ENCODE measurements around the gene ZNF593.

Gene ZNF593

DNA sequence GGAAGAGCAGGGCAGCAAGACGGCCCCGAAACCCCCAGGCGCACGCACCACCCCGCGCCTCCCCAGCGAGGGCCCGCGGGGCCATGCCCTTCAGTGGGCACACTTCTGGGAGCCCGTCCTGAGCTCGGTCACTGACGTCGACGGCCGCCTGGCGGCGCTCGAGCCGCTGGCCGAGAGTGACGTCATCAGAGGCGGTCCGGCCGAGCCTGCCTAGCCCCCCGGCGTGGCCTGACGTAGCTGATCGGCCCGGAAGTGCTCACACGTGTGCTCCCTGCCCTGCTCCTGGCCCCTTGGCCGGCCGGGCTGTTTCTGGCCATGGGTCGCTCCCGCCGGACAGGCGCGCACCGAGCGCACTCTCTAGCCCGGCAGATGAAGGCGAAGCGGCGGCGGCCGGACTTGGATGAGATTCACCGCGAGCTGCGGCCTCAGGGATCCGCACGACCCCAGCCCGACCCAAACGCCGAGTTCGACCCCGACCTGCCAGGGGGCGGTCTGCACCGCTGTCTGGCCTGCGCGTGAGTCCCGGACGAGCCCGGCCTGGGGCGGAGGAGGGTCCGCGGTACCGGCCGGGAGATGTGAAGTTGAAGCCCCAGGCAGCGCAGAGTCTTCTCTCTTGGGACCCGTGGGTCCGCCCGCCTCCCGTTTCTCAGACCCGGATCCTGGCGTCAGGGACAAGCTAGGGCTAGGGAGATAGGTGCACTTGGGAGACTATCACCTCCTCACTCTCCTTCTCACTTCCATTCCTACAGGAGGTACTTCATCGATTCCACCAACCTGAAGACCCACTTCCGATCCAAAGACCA is at the start of gene ZNF593:
ZNF593 (plus strand) TSS at position 240 of the 803 bp plus-strand sequence; CDS start at position 316, 76 bp downstream.
- DNase-seq (ENCODE audit: low read depth in 3 of 3, low spot score in 1 of 3): peak; percentile 51 to 84 (median 70)

DNA sequence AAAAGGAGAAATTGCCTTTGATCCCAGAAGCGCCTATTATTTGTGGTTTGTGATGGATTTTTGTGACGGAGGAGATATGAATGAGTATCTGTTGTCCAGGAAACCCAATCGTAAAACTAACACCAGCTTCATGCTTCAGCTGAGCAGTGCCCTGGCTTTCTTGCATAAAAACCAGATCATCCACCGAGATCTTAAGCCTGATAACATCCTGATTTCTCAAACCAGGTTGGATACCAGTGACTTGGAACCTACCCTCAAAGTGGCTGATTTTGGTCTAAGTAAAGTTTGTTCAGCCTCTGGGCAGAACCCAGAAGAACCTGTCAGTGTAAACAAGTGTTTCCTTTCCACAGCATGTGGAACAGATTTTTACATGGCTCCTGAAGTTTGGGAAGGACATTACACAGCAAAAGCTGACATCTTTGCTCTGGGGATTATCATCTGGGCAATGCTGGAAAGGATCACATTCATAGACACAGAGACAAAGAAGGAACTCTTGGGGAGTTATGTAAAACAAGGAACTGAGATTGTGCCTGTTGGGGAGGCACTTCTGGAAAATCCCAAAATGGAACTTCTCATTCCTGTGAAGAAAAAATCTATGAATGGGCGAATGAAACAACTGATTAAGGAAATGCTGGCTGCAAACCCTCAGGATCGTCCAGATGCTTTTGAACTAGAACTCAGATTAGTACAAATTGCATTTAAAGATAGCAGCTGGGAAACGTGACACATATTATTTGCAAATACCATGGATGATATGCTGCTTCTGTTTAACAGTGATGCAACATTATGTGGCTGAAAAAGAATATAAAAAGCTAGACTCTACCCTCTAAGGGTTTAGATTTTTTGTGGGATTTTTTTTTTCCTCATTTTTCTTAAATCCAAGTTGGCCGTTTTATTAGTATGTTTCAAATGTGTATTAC is 47.6 kb upstream of the ZNF593 start:
- no peak for DNase-seq (ENCODE audit: low read depth in 3 of 3, low spot score in 1 of 3)

DNA sequence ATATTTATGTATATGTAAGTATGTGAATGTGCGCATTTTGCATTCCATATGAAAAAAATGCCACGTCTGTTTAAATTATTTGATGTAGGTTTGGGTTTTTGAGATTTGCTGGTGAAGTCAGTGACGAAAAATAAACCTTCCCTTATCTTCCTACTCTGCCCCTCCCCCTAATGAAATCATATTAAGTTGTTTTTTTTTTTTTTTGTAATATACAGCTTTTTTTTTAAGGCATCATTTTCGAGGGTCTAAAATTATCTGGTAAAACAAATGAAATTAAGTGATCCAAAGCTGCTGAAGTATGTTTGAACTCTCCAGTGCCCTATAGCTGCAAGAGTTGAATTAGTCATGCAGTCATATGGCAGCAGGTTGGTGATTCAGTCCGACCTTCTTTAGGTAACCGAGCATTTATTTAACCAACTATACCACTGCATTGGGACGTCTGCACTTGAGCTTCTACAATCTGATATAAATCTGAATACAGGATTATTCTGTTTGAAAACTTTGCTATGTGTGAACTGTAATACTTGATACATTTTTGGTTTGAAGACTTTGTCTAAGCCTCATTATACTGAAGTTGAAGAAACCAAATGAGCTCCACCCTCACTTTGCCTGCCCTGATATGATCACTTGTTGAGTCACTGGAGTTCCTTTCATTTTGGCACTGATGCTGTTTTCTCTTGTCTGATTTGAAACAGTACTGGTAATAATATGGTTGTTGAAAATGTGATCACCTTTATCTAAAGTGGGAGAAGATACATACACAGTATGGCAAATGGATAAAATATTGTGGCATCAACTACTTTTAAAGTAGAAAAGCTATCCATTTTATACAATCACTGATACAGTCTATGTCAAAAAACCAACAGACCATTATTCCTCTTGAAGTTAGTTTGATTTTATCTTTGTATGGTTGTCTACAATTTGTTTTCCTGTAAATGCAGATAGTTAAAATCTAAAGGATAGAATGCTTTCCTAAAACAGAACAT is 46.4 kb upstream of the ZNF593 start:
- DNase-seq (ENCODE audit: low read depth in 3 of 3, low spot score in 1 of 3): no peak

DNA sequence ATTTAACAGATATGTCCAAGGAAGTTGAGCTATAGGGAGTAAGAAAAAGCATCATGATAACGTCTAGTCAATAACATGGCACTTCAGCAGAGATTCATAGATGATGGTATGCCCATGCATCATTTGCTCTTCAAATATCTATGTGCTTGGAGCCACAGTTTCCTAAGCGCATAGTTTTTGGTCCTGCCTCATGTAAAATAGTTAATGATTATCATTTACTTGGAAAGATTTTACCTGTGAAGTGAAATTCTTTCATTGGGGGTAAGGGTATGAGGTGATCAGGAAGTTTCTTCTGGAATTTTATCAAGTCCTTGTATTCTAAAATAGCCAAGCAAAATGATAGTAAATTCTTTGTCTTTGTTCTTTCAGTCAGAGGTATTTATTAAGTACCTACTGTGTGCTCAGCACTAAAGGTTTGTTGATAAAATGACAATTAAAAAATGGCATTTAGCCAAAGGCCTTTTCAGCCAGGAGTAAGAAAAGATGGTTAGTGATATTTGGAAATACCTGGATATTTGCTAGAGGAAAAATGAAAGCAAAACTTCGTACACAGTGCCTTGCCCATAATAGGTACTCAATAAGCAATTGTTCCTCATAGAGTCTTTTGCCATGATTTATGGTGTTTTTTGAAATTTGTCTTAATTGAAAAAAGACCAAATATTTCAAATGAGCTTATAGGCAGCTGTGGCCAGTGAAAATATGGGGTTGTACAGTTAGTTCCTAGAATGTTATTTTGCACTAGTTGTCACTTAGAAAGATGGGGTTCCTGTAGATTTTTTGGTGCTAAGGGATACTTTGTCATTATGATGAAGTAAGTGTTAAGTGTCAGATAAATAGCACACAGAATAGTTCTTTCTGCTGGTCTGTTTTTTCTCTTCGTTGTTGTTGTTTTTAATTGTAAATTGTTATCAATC is 45.0 kb upstream of the ZNF593 start:
- DNase-seq (ENCODE audit: low read depth in 3 of 3, low spot score in 1 of 3): no peak

DNA sequence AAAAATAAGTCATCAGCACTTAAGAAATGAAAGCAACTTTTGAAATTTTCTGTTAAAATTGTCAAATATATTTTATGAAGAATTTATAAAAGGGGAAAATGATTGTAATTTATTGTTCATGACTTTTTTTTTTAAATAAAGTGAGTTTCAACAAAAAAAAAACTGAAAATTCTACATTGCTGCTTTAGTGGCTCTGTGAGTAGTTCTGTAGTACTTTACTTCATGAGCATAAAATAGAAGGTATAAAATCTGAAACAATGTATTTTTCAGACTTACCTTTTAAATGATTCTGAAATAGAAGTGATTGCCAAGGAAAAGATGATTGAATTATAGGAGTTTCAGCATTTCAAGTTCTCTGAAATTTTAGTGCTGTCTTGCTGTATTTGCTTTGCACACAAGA is 44.3 kb upstream of the ZNF593 start:
- DNase-seq (ENCODE audit: low read depth in 3 of 3, low spot score in 1 of 3): no peak

DNA sequence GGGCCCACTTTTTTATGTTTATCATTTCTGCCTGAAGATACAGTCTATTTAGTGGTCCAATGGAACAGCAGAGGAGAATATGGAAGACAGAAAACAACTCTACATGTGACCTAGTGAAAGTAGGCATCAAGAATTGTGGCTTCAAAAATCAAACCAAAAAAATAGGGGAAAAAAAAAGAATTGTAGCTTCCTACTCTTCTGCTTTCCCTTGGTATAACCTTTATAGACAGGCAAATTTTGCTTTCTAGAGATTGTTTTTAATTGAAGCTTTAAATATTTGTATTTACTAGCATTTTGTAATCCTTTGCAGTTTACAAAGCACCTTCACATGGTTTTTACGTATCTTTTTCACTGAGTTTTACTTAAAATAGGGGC is 43.8 kb upstream of the ZNF593 start:
- DNase-seq (ENCODE audit: low read depth in 3 of 3, low spot score in 1 of 3): no peak

DNA sequence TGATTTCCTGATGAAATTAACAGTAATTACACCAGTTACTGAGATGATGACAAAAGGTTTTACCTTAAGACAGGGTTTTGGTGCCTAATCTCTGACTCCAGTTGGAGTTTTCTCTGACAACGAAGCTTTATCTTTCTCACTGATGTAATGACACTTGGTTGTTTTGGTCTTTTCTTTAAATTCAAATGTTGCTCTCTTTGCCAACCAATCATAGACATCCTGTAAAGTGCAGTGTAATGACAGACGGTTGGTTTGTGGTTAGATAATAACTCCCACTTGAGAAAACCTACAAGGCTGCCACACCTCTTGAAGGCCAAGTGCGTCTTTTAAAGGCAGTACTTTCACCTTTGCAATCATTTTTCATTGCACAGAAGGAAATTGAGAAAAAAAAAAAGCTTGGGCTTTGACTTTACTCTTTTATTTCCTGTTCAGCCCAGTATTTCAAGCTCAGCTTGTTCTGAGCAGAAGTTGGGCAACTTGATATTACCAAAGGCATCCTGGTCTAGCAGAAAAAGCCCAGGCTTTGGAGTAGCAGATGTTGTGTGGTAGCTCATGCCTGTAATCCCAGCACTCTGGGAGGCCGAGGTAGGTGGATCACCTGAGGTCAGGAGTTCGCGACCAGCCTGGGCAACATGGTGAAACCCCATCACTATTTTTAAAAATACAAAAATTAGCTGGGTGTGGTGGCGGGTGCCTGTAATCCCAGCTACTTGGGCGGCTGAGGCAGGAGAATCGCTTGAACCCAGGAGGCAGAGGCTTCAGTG is 43.2 kb upstream of the ZNF593 start:
- peak in 2 of 3 donors; percentile 22 to 29 for DNase-seq (ENCODE audit: low read depth in 3 of 3, low spot score in 1 of 3)

DNA sequence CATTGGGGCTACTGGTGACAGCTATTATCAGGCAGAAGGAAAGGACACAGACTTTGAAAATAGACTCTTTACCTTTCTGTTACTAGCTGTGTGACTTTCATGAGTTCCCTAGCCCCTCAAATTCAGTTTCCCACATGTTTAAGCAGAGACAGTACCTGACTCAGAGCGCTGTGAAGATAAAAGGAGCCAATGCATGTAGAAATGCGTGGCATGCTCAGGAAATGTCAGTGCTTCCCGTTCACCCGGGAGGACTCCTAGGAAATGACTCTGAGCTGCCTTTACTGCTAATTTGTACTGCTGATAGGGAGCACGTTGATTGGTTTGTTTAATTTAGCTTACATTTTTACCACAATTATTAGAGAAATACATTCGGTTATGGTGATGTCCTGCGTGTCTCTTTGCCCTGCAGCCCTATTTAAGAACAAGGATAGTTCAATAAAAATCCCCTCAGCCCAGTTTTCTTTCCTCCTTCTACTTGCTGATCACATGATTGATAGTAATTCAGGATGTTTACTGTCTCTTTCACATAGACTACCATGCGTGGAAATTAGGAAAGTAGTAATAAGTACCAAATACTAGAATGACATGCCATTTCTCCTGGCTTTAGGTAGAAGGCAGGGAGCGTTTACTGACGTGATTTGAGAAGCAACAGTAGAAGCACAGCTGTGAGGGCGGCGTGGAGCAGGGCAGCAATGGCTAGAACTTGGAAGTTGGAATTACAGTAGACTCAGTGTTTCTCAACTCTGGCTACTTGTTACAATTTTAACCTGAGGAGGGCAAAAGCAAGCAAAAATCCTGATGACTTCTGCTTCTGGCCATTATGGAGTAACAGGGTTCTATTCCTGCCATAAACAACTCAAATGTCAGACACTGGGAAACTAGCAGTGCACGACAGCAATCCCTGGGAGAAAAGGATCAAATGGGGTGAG is 42.2 kb upstream of the ZNF593 start:
- no peak for DNase-seq (ENCODE audit: low read depth in 3 of 3, low spot score in 1 of 3)

DNA sequence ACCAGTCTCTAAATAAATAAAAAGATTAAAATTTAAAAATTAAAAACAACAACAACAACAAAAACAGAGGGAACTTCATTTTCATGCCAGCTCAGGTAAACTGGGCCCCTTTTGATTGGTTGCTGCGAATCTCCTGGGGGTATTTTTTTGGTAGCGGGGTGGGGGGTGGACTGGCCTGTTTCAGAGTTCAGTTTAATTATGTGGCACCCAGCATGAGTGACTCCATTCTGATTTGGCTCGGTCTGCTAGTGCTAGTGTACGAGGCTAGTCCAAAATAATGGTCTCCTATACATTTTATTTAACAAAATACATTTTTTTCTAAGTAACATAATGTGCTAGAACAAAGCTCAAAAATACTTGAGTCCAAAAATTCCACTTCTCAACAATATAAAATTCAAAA is 39.9 kb upstream of the ZNF593 start:
- DNase-seq (ENCODE audit: low read depth in 3 of 3, low spot score in 1 of 3): no peak

DNA sequence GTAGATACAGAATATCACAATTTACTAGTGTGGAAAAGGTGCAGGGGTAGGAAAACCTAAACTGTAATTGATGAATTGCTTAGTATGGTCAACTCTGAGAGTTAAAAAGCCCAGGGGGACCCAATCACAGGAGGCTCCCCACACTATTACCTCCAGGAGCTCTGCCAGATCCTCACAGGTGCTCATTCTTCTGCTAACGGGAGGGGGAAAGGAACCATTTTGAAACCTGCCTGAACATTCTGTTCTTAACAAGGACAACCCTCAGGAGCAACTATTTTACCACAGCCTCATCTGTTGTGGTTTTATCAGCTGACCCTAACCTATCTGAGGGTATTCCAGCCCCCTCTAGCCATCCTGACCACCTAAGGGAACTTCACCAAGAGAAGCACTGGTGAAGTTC is 39.0 kb upstream of the ZNF593 start:
- DNase-seq (ENCODE audit: low read depth in 3 of 3, low spot score in 1 of 3): no peak

DNA sequence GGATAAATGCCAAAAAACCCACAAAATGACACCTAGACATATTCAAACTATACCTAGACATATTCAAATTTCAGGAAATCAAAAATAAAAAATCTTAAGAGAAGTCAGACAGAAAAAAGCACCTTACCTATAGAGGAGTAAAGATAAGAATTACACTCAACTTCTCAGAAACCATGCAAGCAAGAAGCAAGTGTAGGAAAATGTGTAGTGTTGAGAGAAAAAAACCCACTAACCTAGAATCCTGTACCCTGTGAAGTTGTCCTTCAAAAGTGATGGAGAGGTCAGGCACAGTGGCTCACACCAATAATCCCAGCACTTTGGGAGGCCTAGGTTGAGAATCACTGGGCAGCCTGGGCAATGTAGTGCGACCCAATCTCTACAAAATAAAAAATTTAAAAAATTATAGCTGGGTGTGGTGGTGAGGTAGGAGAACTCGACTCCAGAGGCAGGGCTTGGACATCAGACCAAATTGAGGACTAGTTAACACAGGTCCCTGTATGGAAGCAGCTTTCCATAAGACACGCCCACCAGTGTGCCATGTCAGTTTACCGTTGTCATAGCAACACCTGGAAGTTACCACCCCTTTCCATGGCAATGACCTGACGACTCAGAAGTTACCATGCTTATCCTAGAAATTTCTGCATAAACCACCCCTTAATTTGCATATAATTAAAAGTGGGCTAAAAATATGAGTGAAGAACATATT is 37.4 kb upstream of the ZNF593 start:
- DNase-seq (ENCODE audit: low read depth in 3 of 3, low spot score in 1 of 3): no peak

DNA sequence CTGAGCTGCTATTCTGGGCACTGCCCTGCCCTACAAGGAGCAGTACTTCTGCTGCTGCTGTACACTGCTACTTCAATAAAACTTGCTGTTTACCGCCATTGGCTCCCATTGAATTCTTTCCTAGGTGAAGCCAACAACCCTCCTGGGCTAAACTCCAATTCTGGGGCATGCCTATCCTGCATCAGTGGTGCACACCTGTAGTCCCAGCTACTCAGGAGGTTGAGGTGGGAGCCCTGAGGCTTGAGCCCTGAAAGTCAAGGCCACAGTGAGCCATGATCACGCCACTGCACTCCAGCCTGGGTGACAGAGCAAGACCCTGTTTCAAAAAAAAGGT is 36.9 kb upstream of the ZNF593 start:
- DNase-seq (ENCODE audit: low read depth in 3 of 3, low spot score in 1 of 3): no peak

DNA sequence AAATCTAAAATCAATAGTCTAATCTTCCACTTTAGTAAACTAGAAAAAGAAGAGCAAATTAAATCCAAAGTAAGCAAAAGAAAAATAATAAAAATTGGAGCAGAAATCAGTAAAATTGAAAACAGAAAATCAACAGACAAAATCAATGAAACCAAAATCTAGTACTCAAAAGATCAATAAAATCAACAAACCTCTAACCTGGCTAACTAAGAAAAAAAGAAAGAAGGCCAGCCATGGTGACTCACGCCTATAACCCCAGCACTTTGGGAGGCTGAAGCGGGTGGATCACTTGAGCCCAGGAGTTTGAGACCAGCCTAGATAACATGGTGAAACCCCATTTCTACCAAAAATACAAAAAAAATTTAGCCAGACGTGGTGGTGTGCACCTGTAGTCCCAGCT is 35.2 kb upstream of the ZNF593 start:
- no peak for DNase-seq (ENCODE audit: low read depth in 3 of 3, low spot score in 1 of 3)

DNA sequence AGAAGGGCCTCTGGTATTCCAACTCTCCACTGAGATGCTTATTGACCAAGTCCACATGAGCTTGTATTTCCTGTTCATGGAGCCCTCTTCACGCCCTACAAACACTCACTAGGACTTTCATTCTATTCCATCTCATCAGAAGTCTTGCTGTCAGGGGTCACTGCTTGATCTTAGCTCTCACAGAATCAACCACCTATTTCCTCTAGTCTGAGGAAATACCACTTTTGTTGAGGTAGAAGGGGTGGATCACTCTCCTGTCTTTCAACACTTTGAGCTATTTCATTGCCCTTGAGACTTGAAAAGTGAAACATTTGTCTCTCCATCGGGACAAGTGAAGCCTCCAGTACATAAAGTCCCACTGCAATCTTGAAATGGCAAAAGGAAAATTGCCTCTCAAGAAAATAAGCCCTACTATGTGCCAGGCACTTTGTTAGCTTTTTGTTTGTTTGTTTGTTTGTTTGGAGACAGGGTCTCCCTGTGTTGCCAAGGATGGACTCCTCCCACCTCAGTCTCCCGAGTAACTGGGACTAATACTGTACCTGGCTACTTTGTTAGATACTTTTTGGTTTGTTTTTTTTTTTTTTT is 30.6 kb upstream of the ZNF593 start:
- DNase-seq (ENCODE audit: low read depth in 3 of 3, low spot score in 1 of 3): no peak

DNA sequence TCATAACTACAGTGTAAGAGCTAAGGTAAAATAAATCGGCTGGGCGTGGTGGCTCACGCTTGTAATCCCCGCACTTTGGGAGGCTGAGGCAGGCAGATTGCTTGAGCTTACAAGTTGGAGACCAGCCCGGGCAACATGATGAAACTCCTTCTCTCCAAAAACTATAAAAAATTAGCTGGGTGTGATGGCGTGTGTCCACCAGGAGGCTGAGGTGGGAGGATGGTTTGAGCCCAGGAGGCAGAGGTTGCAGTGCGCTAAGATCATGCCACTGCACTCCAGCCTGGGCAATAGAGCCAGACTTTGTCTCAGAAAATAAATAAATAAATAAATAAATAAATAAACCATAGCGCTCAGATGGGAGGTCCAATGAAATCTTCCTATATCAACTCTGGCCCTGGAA is 27.5 kb upstream of the ZNF593 start:
- no peak for DNase-seq (ENCODE audit: low read depth in 3 of 3, low spot score in 1 of 3)

DNA sequence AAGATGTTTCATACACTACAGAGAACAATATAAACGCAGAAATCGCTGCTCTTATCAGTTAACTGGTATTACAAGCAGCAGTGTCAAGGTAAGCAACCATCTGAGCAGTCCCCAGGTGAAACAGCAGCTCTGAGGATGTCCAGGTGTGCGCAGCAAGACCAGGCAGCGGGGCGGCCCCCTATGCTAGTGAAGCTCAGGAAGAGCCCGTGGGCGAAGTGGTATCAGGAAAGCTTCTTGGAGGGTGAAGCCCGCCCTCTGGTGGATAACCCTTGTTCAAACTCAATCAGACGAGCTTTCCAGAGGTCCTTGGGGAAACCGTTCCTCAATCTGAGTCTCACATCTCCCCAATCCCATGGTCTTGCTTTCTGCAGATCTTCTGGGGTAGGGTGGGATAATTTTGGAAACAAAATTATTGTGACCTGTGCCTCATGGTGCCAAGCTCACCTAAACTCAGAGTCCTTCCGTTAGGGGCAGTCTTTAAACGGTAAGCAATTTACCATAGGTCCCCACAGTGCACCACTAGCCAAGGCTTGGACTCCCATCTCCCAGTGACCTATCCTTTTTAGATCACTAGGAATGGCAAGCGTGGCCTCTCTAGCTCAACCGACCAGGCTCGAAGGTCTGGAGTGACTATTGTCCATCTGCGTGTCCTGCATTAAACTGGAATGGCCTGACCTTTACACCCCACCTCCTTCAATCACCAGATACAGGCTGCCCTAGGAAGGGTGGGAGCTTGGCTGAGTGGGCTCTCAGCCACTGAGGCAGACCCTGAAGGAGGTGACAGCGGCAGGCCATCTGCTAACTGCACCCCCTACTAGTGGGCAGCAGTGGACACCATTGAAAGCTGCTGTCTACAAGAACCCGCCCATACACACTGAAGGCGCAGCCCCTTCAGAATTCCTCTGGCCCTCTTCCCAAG is 24.4 kb upstream of the ZNF593 start:
- DNase-seq (ENCODE audit: low read depth in 3 of 3, low spot score in 1 of 3): peak; percentile 31 to 64 (median 43)
